Activated CD4-positive, alpha-beta T cell treated with anti-CD3 and anti-CD28 coated beads, Interleukin-2, amount 10 ng/mL, durations not matched to agents 24 days and 14 days (primary cell): ENCODE measurements around the gene KLHL6. TPM values are rescaled to one million over a fixed set of nuclear protein-coding genes. Genes with fewer than 3 reads are reported as not detected.
"Not testable (repeated sequence)": the region's sequence is repeated elsewhere in the genome, so short reads cannot be mapped to it uniquely, and the experiment has no call there.

Experiments
- DNase-seq: peaks from one replicate; pipeline ENCODE4 v3.0.0; 2022
- H3K27ac Mint-ChIP-seq: one replicate; pipeline ENCODE4 v1.8.0; 2022; ENCODE audit warnings: mild to moderate bottlenecking, mixed read lengths
- H3K27me3 Mint-ChIP-seq: one replicate; pipeline ENCODE4 v1.8.0; 2022; ENCODE audit warnings: mixed read lengths
- H3K36me3 Mint-ChIP-seq: one replicate; pipeline ENCODE4 v1.8.0; 2022; ENCODE audit warnings: low read depth, mild to moderate bottlenecking, mixed read lengths
- H3K4me1 Mint-ChIP-seq: one replicate; pipeline ENCODE4 v1.8.0; 2021; ENCODE audit warnings: mixed read lengths
- H3K4me3 Mint-ChIP-seq: one replicate; pipeline ENCODE4 v1.8.0; 2022; ENCODE audit warnings: mild to moderate bottlenecking, moderate library complexity, mixed read lengths
- H3K9me3 Mint-ChIP-seq: one replicate; pipeline ENCODE4 v1.8.0; 2021; ENCODE audit warnings: mixed read lengths
- intact Hi-C: fragments of 100-400 bp; cut with micrococcal nuclease; formaldehyde crosslinking; loops from one replicate; pipeline ENCODE4 v1.15.1; 2023
- total RNA-seq: library from RNA; stranded (reverse); gene quantifications from 2 replicates; pipeline ENCODE4 v1.2.3, GENCODE V29; 2022

KLHL6 gene
- total RNA-seq, 1 donor from 2014 or later: 44.9 TPM

GRCh38 chr3:183488343-183488742, 67.2 kb downstream of the KLHL6 start:
- intact Hi-C loops: no loop called here
- H3K36me3 Mint-ChIP-seq: peaks cover 30% of the 10 kb centered on the region

DNA sequence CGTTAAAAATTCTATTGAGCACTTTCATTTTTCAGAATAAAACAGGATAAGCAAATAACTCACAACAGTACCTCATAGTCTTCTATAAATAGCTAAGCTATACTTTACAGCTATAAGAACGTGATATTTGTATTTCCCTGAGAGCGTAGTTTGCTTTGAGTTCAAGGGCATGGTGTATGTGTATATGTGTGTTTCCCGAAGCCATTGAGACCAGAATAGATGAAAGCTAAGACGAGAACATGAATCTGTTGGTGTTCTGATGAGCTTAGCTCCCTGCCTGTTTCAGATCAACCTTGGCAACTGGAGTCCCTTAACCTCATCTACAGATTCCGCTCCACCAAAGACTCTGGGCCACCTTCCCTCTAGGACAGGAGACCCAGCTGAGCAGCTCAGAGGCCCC, 67.6 kb downstream of the KLHL6 start:
- Mint-ChIP-seq H3K27ac (no peak overlapping the region), H3K4me1 (peaks cover 8% of the 10 kb centered on the region), H3K27me3 (no peaks in the 10 kb centered on the region), H3K36me3 (peaks cover 26% of the 10 kb centered on the region), H3K9me3 (no peaks in the 10 kb centered on the region), H3K4me3 (no peak overlapping the region)
- intact Hi-C loops: no loop called here
- no peak for DNase-seq

More at GRCh38 chr3:183488343-183488742, 67.2 kb downstream of the KLHL6 start:
- Mint-ChIP-seq H3K27me3 (no peaks in the 10 kb centered on the region), H3K27ac (no peak overlapping the region), H3K4me1 (peaks cover 8% of the 10 kb centered on the region), H3K9me3 (no peaks in the 10 kb centered on the region), H3K4me3 (no peak overlapping the region)
- no peak for DNase-seq

GRCh38 chr3:183487016-183487415, 68.5 kb downstream of the KLHL6 start:
- H3K9me3 Mint-ChIP-seq: no peaks in the 10 kb centered on the region
- no peak overlapping the region for H3K27ac Mint-ChIP-seq
- H3K4me1 Mint-ChIP-seq: peaks cover 8% of the 10 kb centered on the region
- no peak overlapping the region for H3K4me3 Mint-ChIP-seq
- no peak for DNase-seq
- intact Hi-C loops: no loop called here
- H3K36me3 Mint-ChIP-seq: peaks cover 18% of the 10 kb centered on the region
- H3K27me3 Mint-ChIP-seq: no peaks in the 10 kb centered on the region

DNA sequence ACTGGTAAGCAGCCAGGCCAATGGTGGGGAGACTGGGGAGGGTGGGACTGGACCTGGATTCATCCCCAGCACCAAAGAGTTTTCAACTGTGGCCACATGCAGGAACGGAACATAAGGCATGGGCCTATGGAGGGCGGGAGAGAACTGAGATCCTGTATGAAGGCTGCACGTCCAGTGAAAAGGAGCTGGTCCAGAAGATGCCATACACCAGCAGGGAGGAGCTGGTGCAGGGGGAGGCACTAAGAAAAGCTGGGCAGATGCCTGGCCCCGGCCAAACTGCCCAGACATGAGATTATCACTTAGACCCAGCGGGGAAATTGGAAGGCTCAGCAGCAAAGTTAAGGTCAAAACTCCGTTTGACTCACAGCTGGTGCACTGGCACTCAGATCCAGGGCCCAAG, 69.0 kb downstream of the KLHL6 start:
- no peak overlapping the region for H3K4me3 Mint-ChIP-seq
- intact Hi-C loops: no loop called here
- peaks cover 6% of the 10 kb centered on the region for H3K4me1 Mint-ChIP-seq

GRCh38 chr3:183485585-183485984, 69.9 kb downstream of the KLHL6 start:
- Mint-ChIP-seq H3K4me1 (peaks cover 3% of the 10 kb centered on the region), H3K4me3 (no peak overlapping the region), H3K27me3 (no peaks in the 10 kb centered on the region), H3K27ac (no peak overlapping the region), H3K36me3 (peaks cover 6% of the 10 kb centered on the region), H3K9me3 (no peaks in the 10 kb centered on the region)
- intact Hi-C loops: no loop called here
- DNase-seq: no peak

More for the DNA sequence above, 69.0 kb downstream of the KLHL6 start:
- no peak for DNase-seq
- H3K27me3 Mint-ChIP-seq: no peaks in the 10 kb centered on the region
- peaks cover 13% of the 10 kb centered on the region for H3K36me3 Mint-ChIP-seq
- H3K27ac Mint-ChIP-seq: no peak overlapping the region
- no peaks in the 10 kb centered on the region for H3K9me3 Mint-ChIP-seq

- Mint-ChIP-seq H3K4me1 (peaks cover 5% of the 10 kb centered on the region), H3K9me3 (no peaks in the 10 kb centered on the region), H3K27me3 (no peaks in the 10 kb centered on the region), H3K4me3 (no peak overlapping the region), H3K27ac (no peak overlapping the region), H3K36me3 (peaks cover 6% of the 10 kb centered on the region)
- intact Hi-C loops: no loop called here
- no peak for DNase-seq
Observed at GRCh38 chr3:183485093-183485492, 70.4 kb downstream of the KLHL6 start.

- no peaks in the 10 kb centered on the region for H3K9me3 Mint-ChIP-seq
- H3K36me3 Mint-ChIP-seq: peaks cover 2% of the 10 kb centered on the region
- no peaks in the 10 kb centered on the region for H3K27me3 Mint-ChIP-seq
- intact Hi-C loops: no loop called here
- no peak overlapping the region for H3K4me3 Mint-ChIP-seq
- no peak overlapping the region for H3K27ac Mint-ChIP-seq
- H3K4me1 Mint-ChIP-seq: peaks cover 5% of the 10 kb centered on the region
- DNase-seq: no peak
Observed at GRCh38 chr3:183484431-183485075, 71.0 kb downstream of the KLHL6 start.

DNA sequence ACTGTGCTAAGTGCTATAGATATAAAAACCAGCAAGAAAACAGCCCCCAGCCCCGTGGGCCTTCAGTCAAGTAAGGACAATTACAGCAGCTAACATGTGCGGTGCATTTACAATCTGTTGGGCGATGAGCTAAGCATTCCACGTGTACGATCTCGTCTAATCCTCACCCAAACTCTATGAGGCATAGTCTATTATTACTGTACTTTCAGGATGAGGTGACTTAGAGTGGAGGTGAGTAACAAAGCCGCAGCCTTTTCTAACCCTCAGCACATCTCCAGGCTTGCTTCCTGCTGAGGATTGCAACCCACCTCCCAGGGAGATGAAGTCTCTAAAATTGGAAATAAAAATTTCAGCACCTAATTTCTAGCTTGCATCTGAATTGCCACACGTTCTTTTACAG, 73.9 kb downstream of the KLHL6 start:
- no peak overlapping the region for H3K4me3 Mint-ChIP-seq
- no peak for DNase-seq
- H3K27me3 Mint-ChIP-seq: peaks cover under 1% of the 10 kb centered on the region
- H3K36me3 Mint-ChIP-seq: peaks cover 2% of the 10 kb centered on the region
- no peaks in the 10 kb centered on the region for H3K9me3 Mint-ChIP-seq
- H3K4me1 Mint-ChIP-seq: peaks cover 5% of the 10 kb centered on the region
- intact Hi-C loops: loop anchor here (2.0 kb wide), 2 partner anchors 73 to 285 kb away; partner anchors contain the start of gene KLHL6
- H3K27ac Mint-ChIP-seq: no peak overlapping the region

- Mint-ChIP-seq H3K4me3 (no peak overlapping the region), H3K27ac (no peak overlapping the region), H3K4me1 (peaks cover 4% of the 10 kb centered on the region), H3K9me3 (no peaks in the 10 kb centered on the region), H3K27me3 (peaks cover 5% of the 10 kb centered on the region), H3K36me3 (no peaks in the 10 kb centered on the region)
- intact Hi-C loops: no loop called here
- no peak for DNase-seq
Observed at GRCh38 chr3:183478501-183478900, 77.0 kb downstream of the KLHL6 start.

DNA sequence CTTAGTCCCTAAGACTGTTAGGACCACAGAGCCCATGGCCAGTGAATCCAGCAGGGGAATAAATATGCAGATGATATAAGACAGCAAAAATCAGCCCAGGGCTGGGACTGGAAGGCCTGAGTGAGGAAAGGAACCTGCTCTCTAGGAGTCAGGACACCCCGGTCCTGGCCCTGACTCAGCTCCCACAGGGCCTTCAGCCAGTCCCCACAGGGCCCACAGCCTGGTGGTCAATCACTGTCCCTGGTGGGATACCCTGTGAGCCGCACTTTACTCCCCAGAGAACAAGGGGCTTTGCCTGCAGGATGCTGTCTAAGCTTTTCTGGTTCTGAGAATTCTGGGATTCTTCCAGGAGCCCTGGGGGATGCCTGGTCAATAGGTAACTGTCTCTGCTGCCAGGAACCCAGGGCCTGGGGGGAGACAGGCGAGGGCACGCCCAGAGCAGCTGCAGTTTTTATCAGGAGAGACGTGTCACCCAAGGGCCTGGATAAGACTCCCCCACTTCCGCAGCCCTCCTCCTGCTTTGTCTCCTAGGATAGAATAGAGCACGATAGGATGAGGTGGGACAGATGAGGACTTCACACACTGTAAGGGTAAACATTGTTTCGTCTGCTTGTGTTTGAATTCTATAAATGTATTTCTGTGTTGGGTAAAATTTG, 77.6 kb downstream of the KLHL6 start:
- no peak for DNase-seq
- Mint-ChIP-seq H3K4me1 (peaks cover 4% of the 10 kb centered on the region), H3K9me3 (no peaks in the 10 kb centered on the region), H3K27ac (no peak overlapping the region), H3K36me3 (no peaks in the 10 kb centered on the region), H3K27me3 (peaks cover 5% of the 10 kb centered on the region), H3K4me3 (no peak overlapping the region)
- intact Hi-C loops: no loop called here

- H3K36me3 Mint-ChIP-seq, intact Hi-C loops: not testable (repeated sequence)
Observed at GRCh38 chr3:183475764-183476162, 79.7 kb downstream of the KLHL6 start.

DNA sequence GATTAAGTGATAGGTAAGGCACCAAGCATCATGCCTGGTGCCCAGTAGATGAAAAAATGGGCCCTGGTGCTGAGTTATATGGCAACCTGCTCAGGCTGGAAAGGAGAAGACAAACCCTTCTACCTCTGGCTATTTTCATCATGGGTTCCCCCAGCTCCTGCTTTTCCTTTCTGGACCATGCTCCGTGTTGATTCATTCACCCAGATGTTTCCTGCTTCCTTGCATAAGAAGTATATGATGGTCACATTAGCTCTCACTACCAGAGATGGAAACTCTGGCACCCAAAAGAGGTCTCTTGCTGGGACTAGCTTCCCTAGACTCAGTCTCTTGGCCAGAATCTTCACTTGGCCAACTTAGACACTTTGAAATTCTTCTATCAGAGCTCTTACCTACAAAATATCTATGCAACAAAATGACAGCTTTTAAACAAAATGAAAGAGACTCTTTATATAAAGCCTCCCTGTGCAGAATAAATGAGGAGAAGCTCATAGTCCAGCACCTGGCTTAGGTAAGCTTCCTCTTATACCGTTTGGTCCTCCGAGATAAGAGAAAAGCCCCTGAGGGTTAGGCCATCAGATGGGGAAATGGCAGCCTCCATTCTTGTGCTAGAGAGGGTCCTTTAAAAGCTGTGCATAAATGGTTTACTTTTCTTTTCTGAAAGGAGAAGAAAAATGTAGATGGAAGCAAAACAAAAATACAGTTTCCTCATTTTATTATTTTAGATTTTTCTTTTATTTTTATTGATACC, 80.3 kb downstream of the KLHL6 start:
- H3K4me3 Mint-ChIP-seq: no peak overlapping the region
- H3K27ac Mint-ChIP-seq: no peak overlapping the region
- intact Hi-C loops: no loop called here
- no peaks in the 10 kb centered on the region for H3K9me3 Mint-ChIP-seq
- H3K4me1 Mint-ChIP-seq: peaks cover 1% of the 10 kb centered on the region
- H3K27me3 Mint-ChIP-seq: peaks cover 5% of the 10 kb centered on the region
- DNase-seq: no peak
- no peaks in the 10 kb centered on the region for H3K36me3 Mint-ChIP-seq

More at GRCh38 chr3:183475764-183476162, 79.7 kb downstream of the KLHL6 start:
- H3K4me1 Mint-ChIP-seq, H3K9me3 Mint-ChIP-seq, DNase-seq, H3K27me3 Mint-ChIP-seq, H3K27ac Mint-ChIP-seq, H3K4me3 Mint-ChIP-seq: not testable (repeated sequence)

- H3K4me1 Mint-ChIP-seq: peaks cover 8% of the 10 kb centered on the region
- intact Hi-C loops: no loop called here
- peaks cover 5% of the 10 kb centered on the region for H3K27me3 Mint-ChIP-seq
- H3K9me3 Mint-ChIP-seq: no peaks in the 10 kb centered on the region
- H3K4me3 Mint-ChIP-seq: no peak overlapping the region
- no peaks in the 10 kb centered on the region for H3K36me3 Mint-ChIP-seq
- H3K27ac Mint-ChIP-seq: no peak overlapping the region
- DNase-seq: no peak
Observed at GRCh38 chr3:183473969-183474368, 81.5 kb downstream of the KLHL6 start.

- H3K4me3 Mint-ChIP-seq: no peak overlapping the region
- peaks cover 5% of the 10 kb centered on the region for H3K27me3 Mint-ChIP-seq
- H3K9me3 Mint-ChIP-seq: no peaks in the 10 kb centered on the region
- no peak for DNase-seq
- H3K36me3 Mint-ChIP-seq: no peaks in the 10 kb centered on the region
- intact Hi-C loops: no loop called here
- peaks cover 16% of the 10 kb centered on the region for H3K4me1 Mint-ChIP-seq
- no peak overlapping the region for H3K27ac Mint-ChIP-seq
Observed at GRCh38 chr3:183472155-183472554, 83.4 kb downstream of the KLHL6 start.
